ENCODE data around the gene ZCCHC14. TPM values are rescaled to one million over a fixed set of nuclear protein-coding genes. Genes with fewer than 3 reads are reported as not detected.
A peak's percentile ranks its signal among the peaks of the same experiment; 100 is the strongest.

Gene ZCCHC14
- total RNA-seq, 1 experiment from 2014 or later, result 27.7 TPM

GRCh38 chr16:87465879-87466278 is 26.9 kb downstream of the ZCCHC14 start:
- Histone ChIP-seq H3K27me3 (ENCODE audit: insufficient read depth, low read length) (no peaks in the 10 kb centered on the region), H3K9me3 (ENCODE audit: control insufficient read depth, low read depth, low read length) (no peaks in the 10 kb centered on the region), H2AFZ (ENCODE audit: low read length) (no peak overlapping the region), H3K79me1 (ENCODE audit: insufficient read depth, low read depth, low read length, poor library complexity, severe bottlenecking) (peaks cover 6% of the 10 kb centered on the region), H4K20me1 (ENCODE audit: control insufficient read depth, insufficient read depth, insufficient read length) (no peaks in the 10 kb centered on the region), H3K79me2 (ENCODE audit: insufficient read depth, low read length) (peaks cover 4% of the 10 kb centered on the region; the same call in 1 of the 2 replicates), H3K14ac (ENCODE audit: insufficient read depth, low read length) (no peak overlapping the region), H3K4ac (ENCODE audit: low read depth, low read length) (no peak overlapping the region), H2BK20ac (ENCODE audit: low read depth, low read length, poor library complexity, severe bottlenecking) (no peak overlapping the region), H4K8ac (replicated peaks; ENCODE audit: insufficient read length, low read depth, low read length) (no peak overlapping the region), H3K27ac (ENCODE audit: insufficient read length, low read depth, low read length) (no peak overlapping the region), H3K4me2 (ENCODE audit: insufficient read depth, insufficient read length, low read length) (no peak overlapping the region), H3K23ac (ENCODE audit: insufficient read length, low read depth, low read length) (no peak overlapping the region), H2BK120ac (ENCODE audit: low read depth, low read length, poor library complexity, severe bottlenecking) (no peak overlapping the region), H4K5ac (ENCODE audit: insufficient read length, low read depth, low read length) (no peak overlapping the region), H2AK5ac (ENCODE audit: insufficient read length, low read length) (no peak overlapping the region), H4K91ac (ENCODE audit: insufficient read length, low read depth, low read length) (no peak overlapping the region), H3K23me2 (ENCODE audit: insufficient read length, low read depth, low read length, poor library complexity, severe bottlenecking) (no peaks in the 10 kb centered on the region), H3K56ac (ENCODE audit: insufficient read length, low read depth, low read length) (no peak overlapping the region), H2BK12ac (ENCODE audit: insufficient read length, low read depth, low read length) (no peak overlapping the region), H3T11ph (ENCODE audit: low read length) (no peak overlapping the region), H3K18ac (ENCODE audit: insufficient read length, low read depth, low read length) (no peak overlapping the region), H2BK5ac (ENCODE audit: insufficient read length, low read length) (no peak overlapping the region), H3K4me1 (ENCODE audit: insufficient read depth, low read length) (peaks cover 3% of the 10 kb centered on the region; the same call in 1 of the 2 replicates), H2BK15ac (ENCODE audit: low read depth, low read length) (no peak overlapping the region), H3K9ac (ENCODE audit: extremely low read depth, insufficient read length, low read length) (no peak overlapping the region)
- Mint-ChIP-seq H3K9me3 (no peaks in the 10 kb centered on the region), H3K4me3 (peak overlapping the region in 1 of 2 experiments; percentile 31; a peak in 1 of 5 replicates), H3K4me1 (peaks cover 13 to 28% of the 10 kb centered on the region in 2 experiments), H3K27me3 (ENCODE audit: low read depth) (no peaks in the 10 kb centered on the region), H3K27ac (peak overlapping the region in 2 of 3 experiments; percentile 79 to 80; a peak in 2 of 7 replicates), H3K36me3 (ENCODE audit: insufficient read depth in 1 of 3, low read depth in 3 of 3) (no peaks in the 10 kb centered on the region; a peak in 1 of 7 replicates)
- no CpG with 5 or more reads among the region's 15 CpGs for WGBS (ENCODE audit: extremely low coverage, insufficient read length, low lambda C conversion rate)
- no peak for TF ChIP-seq CTCF (conservative IDR thresholded peaks at IDR 0.05)
- no peak for DNase-seq
